Activated B cell treated with CpG ODN at 0.5 μM for 24 hours (primary cell): Measurements from ENCODE around the gene PRL. TPM values are rescaled to one million over a fixed set of nuclear protein-coding genes. Genes with fewer than 3 reads are reported as not detected.

ENCODE experiments used
- ATAC-seq: fragments of 200-7000 bp; cut with Tn5 transposase; one replicate; pipeline ENCODE4 v1.10.0; 2021; ENCODE audit warnings: low read depth, mild to moderate bottlenecking, moderate library complexity
- CTCF ChIA-PET: fragments of 350-600 bp; sonication (Branson Sonifier 250); formaldehyde crosslinking; loops from one replicate; lab custom pipeline; 2021; ENCODE audit warnings: antibody characterized with exemption; lab: Charles Lee
- POLR2A ChIA-PET: fragments of 350-600 bp; sonication (Branson Sonifier 250); formaldehyde crosslinking; loops from one replicate; lab custom pipeline; 2021; ENCODE audit warnings: antibody characterized with exemption; lab: Charles Lee
- DNase-seq: peaks from one replicate; pipeline ENCODE4 v3.0.0; 2022
- H3K27ac Mint-ChIP-seq: one replicate; pipeline ENCODE4 v1.8.0; 2020; ENCODE audit warnings: mixed read lengths
- H3K27me3 Mint-ChIP-seq: one replicate; pipeline ENCODE4 v1.8.0; 2021; ENCODE audit warnings: mixed read lengths
- H3K36me3 Mint-ChIP-seq: one replicate; pipeline ENCODE4 v1.8.0; 2021; ENCODE audit warnings: low read depth, mixed read lengths
- H3K4me1 Mint-ChIP-seq: one replicate; pipeline ENCODE4 v1.8.0; 2021; ENCODE audit warnings: mixed read lengths
- H3K4me3 Mint-ChIP-seq: one replicate; pipeline ENCODE4 v1.8.0; 2020; ENCODE audit warnings: mild to moderate bottlenecking, mixed read lengths
- H3K9me3 Mint-ChIP-seq: one replicate; pipeline ENCODE4 v1.8.0; 2020; ENCODE audit warnings: mixed read lengths
- intact Hi-C: fragments of 100-400 bp; cut with micrococcal nuclease; formaldehyde crosslinking; loops from one replicate; pipeline ENCODE4 v1.15.1; 2024
- total RNA-seq: library from RNA; stranded (reverse); gene quantifications from 2 replicates; pipeline ENCODE4 v1.2.3, GENCODE V29; 2022
- TF ChIP-seq, protein P1 (sequence below): fragments of 200-600 bp; IDR thresholded peaks from one replicate; pipeline ENCODE4 v1.8.0; 2022; ENCODE audit warnings: antibody characterized with exemption, mild to moderate bottlenecking

Gene PRL
- total RNA-seq, 1 donor from 2014 or later: not detected

DNA sequence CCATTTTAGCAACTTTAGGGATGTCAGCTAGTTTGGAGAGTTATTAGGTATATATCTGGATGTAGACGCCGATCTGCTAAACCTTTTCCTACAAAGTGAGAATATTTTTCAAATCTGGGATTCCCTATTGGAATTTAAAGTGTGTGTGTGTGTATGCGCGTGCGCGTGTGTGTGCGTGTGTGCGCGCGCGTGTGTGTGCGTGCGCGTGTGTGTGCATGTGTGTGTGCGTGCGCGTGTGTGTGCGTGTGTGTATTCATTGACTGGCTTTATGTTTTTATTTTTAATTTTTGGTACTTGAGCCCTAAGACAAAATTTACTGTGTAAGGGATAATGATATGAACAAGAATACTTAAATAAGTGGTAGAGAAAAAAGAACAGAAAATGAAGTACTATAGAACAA lies 8.1 kb downstream of the PRL start:
- no peak for ATAC-seq
- Mint-ChIP-seq H3K36me3 (no peaks in the 10 kb centered on the region), H3K27ac (no peak overlapping the region), H3K9me3 (no peaks in the 10 kb centered on the region), H3K27me3 (no peaks in the 10 kb centered on the region), H3K4me1 (no peaks in the 10 kb centered on the region), H3K4me3 (no peak overlapping the region)
- TF ChIP-seq, protein P1, sequence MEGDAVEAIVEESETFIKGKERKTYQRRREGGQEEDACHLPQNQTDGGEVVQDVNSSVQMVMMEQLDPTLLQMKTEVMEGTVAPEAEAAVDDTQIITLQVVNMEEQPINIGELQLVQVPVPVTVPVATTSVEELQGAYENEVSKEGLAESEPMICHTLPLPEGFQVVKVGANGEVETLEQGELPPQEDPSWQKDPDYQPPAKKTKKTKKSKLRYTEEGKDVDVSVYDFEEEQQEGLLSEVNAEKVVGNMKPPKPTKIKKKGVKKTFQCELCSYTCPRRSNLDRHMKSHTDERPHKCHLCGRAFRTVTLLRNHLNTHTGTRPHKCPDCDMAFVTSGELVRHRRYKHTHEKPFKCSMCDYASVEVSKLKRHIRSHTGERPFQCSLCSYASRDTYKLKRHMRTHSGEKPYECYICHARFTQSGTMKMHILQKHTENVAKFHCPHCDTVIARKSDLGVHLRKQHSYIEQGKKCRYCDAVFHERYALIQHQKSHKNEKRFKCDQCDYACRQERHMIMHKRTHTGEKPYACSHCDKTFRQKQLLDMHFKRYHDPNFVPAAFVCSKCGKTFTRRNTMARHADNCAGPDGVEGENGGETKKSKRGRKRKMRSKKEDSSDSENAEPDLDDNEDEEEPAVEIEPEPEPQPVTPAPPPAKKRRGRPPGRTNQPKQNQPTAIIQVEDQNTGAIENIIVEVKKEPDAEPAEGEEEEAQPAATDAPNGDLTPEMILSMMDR: no peak
- no peak for DNase-seq
- ChIA-PET POLR2A (no interaction called here), CTCF (no interaction called here)
- intact Hi-C loops: no loop called here

DNA sequence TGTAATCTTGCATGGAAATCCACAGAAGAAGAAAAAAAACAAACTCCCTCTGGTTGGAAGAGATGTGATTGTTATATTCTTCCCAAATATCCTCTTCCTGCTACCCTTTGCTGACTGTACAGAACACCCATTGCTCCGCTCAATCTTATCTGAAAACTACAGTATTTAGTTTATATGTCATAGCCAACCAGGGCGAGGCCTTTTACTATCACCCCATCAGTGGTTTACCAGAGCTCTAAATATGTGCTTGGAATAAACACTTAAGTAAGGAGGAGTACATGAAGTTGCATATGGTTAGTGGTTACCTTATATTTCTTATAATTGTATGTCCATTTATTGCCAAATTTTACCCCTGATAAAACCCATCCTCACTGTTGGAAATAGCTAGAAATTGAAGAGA lies 12.2 kb downstream of the PRL start:
- no peaks in the 10 kb centered on the region for H3K9me3 Mint-ChIP-seq
- ATAC-seq (no peak), DNase-seq (no peak)
- H3K4me3 Mint-ChIP-seq: no peak overlapping the region
- H3K27me3 Mint-ChIP-seq: no peaks in the 10 kb centered on the region
- ChIA-PET POLR2A (no interaction called here), CTCF (no interaction called here)
- TF ChIP-seq, protein P1: no peak
- no peaks in the 10 kb centered on the region for H3K36me3 Mint-ChIP-seq
- H3K27ac Mint-ChIP-seq: no peak overlapping the region
- intact Hi-C loops: no loop called here
- H3K4me1 Mint-ChIP-seq: no peaks in the 10 kb centered on the region

GRCh38 chr6:22281341-22282085 lies 15.3 kb downstream of the PRL start:
- ATAC-seq: no peak
- H3K9me3 Mint-ChIP-seq: no peaks in the 10 kb centered on the region
- no peaks in the 10 kb centered on the region for H3K4me1 Mint-ChIP-seq
- intact Hi-C loops: no loop called here
- TF ChIP-seq, protein P1: no peak
- no peak overlapping the region for H3K4me3 Mint-ChIP-seq
- CTCF ChIA-PET: no interaction called here
- no peak overlapping the region for H3K27ac Mint-ChIP-seq
- DNase-seq: no peak
- POLR2A ChIA-PET: no interaction called here
- H3K27me3 Mint-ChIP-seq: no peaks in the 10 kb centered on the region
- no peaks in the 10 kb centered on the region for H3K36me3 Mint-ChIP-seq

GRCh38 chr6:22279427-22279826 lies 17.4 kb downstream of the PRL start:
- ChIA-PET CTCF (no interaction called here), POLR2A (no interaction called here)
- intact Hi-C loops: no loop called here
- no peaks in the 10 kb centered on the region for H3K4me1 Mint-ChIP-seq
- no peak overlapping the region for H3K4me3 Mint-ChIP-seq
- TF ChIP-seq, protein P1: no peak
- no peak overlapping the region for H3K27ac Mint-ChIP-seq
- H3K27me3 Mint-ChIP-seq: no peaks in the 10 kb centered on the region
- no peaks in the 10 kb centered on the region for H3K36me3 Mint-ChIP-seq
- peaks cover 10% of the 10 kb centered on the region for H3K9me3 Mint-ChIP-seq
- no peak for DNase-seq
- no peak for ATAC-seq

DNA sequence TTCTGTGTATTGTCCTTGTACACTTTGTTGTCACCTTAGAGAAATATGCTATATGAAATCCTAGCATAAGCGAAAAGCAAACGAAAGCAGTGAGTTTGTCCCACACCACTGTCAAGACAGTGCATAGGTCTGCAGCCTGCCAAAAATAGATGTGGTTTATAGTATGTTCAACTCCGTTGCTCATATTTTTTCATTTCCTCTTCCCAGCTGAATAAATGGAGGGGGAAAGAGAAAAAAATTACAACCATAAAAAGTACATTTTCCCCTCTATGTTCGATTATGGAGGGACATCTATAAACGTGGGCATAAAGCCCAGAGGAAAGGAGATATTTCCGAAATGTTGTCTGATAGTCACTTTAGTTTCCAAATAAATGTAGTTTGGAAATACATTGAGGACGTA lies 25.8 kb downstream of the PRL start:
- ATAC-seq: peak; percentile 52
- Mint-ChIP-seq H3K27me3 (no peaks in the 10 kb centered on the region), H3K4me3 (no peak overlapping the region), H3K9me3 (peaks cover 12% of the 10 kb centered on the region), H3K27ac (no peak overlapping the region), H3K36me3 (no peaks in the 10 kb centered on the region), H3K4me1 (peaks cover 24% of the 10 kb centered on the region)
- POLR2A ChIA-PET: no interaction called here
- CTCF ChIA-PET: no interaction called here
- DNase-seq: no peak
- intact Hi-C loops: no loop called here
- TF ChIP-seq, protein P1: no peak
